Endometrial microvascular endothelial cells (primary cell): ENCODE measurements around the gene PWP2. TPM values are rescaled to one million over a fixed set of nuclear protein-coding genes. Genes with fewer than 3 reads are reported as not detected.
"Not testable (repeated sequence)": the region's sequence is repeated elsewhere in the genome, so short reads cannot be mapped to it uniquely, and the experiment has no call there.

Experiments used
- in situ Hi-C: cut with HindIII; loops from 2 replicates; pipeline ENCODE4 v1.10.0; 2017; ENCODE audit warnings: low sequenced_read_pairs, low pct_unique_long_range_greater_than_20kb; ENCODE audit errors: inconsistent ontology term
- total RNA-seq: library from RNA; depleted of rRNA; stranded (reverse); fragments of >200 nt; gene quantifications from one replicate; pipeline ENCODE4 v1.2.3, GENCODE V29; 2015; ENCODE audit errors: inconsistent ontology term

The PWP2 gene
- total RNA-seq, 1 donor from 2014 or later: 20.0 TPM

DNA sequence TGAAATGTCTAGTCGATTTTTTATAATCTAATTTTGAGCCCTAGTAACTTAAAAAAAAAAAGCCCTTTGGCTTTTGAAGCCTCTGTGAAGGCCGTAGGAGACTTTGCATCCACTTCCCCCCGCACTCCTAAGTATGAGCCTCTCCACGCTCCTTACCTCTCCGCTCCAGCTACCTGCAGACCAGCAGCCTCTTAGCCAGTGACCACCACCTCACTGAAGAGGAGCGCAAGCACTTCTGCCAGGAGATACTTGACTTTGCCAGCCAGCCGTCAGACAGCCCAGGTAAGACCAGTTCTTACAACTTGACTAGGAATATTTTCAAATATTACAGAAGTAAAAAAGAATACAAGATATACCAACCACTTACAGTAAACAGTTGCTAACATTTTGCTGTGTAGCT is 27.4 kb upstream of the PWP2 start:
- in situ Hi-C loops: no loop called here

GRCh38 chr21:44082648-44083440 is 24.4 kb upstream of the PWP2 start:
- in situ Hi-C loops: no loop called here

DNA sequence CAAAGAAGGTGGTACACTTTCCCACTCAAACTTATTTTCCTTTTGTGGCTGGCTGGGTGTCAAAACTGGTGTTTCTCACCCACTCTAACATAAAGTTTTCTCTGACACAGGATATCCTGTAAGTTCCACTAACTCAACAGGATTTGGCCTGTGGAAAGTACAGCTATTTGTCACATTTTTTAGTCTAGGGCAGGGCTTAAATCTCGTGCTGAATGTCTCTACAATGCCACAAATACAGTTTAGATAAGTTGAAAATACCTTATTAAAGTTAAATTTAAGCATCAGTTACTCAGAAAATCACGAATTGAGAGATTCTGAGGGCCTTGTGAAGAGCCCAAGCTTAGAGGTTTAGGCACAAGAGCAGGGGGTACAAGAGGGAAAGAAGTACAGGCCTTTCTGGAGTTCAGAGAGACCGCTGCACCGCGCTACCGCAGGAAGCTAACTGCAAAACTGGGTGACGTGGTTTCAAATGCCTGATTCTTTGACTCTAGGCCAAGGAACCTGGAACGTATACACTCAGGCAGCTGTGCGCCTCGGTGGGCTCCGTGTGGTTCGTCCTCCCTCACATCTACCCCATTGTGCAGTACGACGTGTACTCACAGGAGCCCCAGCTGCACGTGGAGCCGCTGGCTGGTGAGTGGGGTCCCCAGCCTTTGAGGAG is 23.4 kb upstream of the PWP2 start:
- in situ Hi-C loops: no loop called here

- in situ Hi-C loops: no loop called here
These were observed 22.5 kb upstream of the PWP2 start for GRCh38 chr21:44084496-44085241.

DNA sequence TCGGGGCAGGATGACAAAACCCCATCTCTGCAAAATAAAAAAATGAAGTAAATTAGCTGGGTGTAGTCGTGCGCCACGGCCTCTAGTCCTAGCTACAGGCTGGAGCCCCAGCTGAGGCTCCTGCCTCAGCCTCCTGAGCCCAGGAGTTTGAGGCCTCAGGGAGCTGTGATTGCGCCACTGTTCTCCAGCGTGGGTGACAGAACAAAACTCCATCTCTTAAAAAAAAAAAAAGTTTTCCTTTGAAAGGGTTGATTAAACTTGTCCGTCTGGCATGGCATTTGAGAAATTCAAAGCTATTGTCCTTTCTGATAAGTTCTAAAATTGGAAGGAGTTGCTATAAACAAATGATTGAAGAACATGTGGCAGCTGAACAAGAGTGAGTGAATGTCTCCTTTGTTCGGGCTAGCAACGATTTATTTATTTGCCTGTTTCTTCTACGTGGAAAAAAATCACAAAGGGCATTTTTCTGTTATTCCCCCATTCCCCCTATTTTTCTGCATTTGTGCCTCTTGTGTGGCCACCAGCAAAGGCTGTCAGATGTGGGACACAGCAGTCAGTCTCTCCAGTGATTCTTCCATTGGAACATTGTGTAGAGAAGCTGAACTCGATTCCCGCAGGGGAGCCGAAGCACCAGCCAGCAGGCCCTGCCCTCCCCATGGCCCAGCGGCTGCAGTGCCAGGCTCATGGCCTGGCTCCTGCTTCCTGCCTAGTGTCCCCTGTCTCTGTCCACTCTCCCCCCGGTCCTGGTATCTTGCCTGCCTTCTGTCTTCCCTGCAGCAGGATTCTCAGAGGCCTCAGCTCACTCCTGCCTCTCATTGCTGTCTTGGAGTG is 21.5 kb upstream of the PWP2 start:
- in situ Hi-C loops: no loop called here

DNA sequence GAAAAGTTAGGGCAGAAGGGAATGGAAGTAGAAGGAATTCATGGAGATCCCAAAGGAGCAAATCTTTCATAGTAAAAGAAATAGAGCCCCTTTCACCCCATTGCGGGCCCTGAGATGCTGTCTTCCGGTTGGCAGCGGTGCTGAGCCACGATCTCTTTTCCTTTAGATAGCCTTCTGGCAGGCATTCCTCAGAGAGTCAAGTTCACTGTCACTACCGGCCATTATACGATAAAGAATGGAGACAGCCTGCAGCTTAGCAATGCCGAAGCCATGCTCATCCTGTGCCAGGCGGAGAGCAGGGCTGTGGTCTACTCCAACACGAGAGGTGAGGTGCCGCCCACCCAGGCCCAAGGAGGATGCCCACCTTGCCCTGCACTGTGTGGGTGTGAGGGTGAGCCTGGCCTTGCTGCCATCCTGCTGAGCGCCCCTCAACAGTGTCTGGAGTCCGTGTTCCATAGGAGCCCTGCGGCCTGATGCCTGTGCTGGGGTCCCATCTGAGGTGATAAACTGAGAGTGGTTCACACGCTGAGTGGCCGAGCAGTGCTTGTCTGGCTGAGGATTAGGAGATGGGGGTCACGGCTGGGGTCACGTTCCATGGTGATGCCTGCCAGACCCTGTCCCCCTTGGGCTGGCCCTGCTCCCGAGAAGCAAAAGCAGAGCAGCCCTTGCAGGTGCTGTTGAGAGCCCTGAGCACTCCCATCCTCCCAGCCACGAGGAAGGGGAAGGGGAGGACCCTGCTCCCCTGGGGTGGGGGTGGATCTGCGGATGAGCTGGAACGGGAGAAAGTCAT is 20.4 kb upstream of the PWP2 start:
- in situ Hi-C loops: no loop called here

GRCh38 chr21:44087426-44088400 is 19.5 kb upstream of the PWP2 start:
- in situ Hi-C loops: no loop called here

GRCh38 chr21:44088401-44088780 is 18.8 kb upstream of the PWP2 start:
- in situ Hi-C loops: no loop called here

- in situ Hi-C loops: no loop called here
These were observed 17.9 kb upstream of the PWP2 start for GRCh38 chr21:44089001-44089911.

DNA sequence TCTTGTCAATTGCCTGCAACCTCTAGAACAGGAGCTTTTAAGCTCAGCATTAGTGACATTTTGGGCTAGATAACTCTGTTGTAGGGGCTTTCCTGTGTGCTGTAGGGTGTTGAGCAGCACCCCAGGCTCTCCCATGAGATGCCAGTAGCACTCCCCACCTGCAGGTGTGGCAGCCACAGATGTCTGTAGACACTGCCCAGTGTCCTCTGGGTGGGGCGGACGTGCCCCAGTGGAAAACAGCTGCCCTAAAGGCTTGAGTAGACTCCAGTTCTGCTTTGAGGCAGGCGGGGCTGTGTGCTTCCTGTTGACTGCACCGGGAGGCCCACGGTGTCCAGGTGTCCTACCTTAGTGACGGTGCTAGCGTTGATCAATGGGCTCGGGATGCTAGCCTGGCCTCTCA is 16.9 kb upstream of the PWP2 start:
- in situ Hi-C loops: no loop called here

- in situ Hi-C loops: no loop called here
These were observed 15.0 kb upstream of the PWP2 start for GRCh38 chr21:44092211-44092610.

GRCh38 chr21:44093761-44094160 is 13.4 kb upstream of the PWP2 start:
- in situ Hi-C loops: no loop called here

GRCh38 chr21:44094832-44095231 is 12.4 kb upstream of the PWP2 start:
- in situ Hi-C loops: no loop called here

GRCh38 chr21:44098507-44098906 is 8.7 kb upstream of the PWP2 start:
- in situ Hi-C loops: not testable (repeated sequence)

GRCh38 chr21:44098964-44099363 is 8.2 kb upstream of the PWP2 start:
- in situ Hi-C loops: not testable (repeated sequence)

DNA sequence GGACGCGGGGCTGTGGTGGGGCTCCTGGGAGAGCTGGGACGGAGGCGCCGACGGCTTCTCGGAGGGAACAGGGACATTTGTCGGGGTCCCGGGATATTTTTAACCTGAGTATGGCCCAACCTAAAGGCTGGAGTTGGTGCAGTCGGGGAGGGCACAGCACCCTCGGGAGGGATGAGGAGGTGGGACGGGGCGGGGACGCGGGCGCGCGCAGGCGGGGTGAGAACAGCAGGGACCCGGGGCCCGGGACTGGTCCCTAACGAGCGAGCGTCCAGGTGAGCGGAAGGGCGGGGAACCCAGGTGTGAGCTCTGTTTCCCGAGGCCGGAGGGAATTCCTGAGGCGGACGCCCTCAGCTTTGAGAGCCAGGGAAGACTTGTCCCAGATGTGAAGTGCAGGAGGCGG is 390 bp downstream of the PWP2 start:
- in situ Hi-C loops: not testable (repeated sequence)
